Liver (tissue), 9 donors: ENCODE results near the gene DAB1. TPM values are rescaled to one million over a fixed set of nuclear protein-coding genes. Genes with fewer than 3 reads are reported as not detected.

ENCODE experiments used
- DNase-seq: peaks from one replicate; pipeline ENCODE4 v3.0.0-alpha.2; 2017; ENCODE audit warnings: low spot score
- H3K27ac ChIP-seq, 2 donors: one replicate each; pipeline ENCODE4 v1.7.0; 2013; ENCODE audit warnings: inconsistent platforms in 2 of 2, low read length in 2 of 2, control low read depth in 1 of 2, low read depth in 1 of 2, mild to moderate bottlenecking in 1 of 2
- H3K27me3 ChIP-seq, 4 donors: one replicate each; pipeline versions ENCODE4 v1.6.1 to v1.7.0; 2013; ENCODE audit warnings: low read length in 3 of 4, inconsistent platforms in 1 of 4, mild to moderate bottlenecking in 1 of 4, moderate library complexity in 1 of 4; ENCODE audit not compliant: control insufficient read depth in 4 of 4, insufficient read depth in 4 of 4
- H3K36me3 ChIP-seq, 4 donors: one replicate each; pipeline versions ENCODE4 v1.6.1 to v1.7.0; 2013; ENCODE audit warnings: low read length in 3 of 4, mild to moderate bottlenecking in 3 of 4, low read depth in 1 of 4, moderate library complexity in 1 of 4; ENCODE audit not compliant: control insufficient read depth in 4 of 4, insufficient read depth in 3 of 4
- H3K4me1 ChIP-seq, 4 donors: one replicate each; pipeline versions ENCODE4 v1.6.1 to v1.7.0; 2013; ENCODE audit warnings: low read length in 3 of 4, mild to moderate bottlenecking in 3 of 4, moderate library complexity in 1 of 4; ENCODE audit not compliant: control insufficient read depth in 4 of 4, insufficient read depth in 4 of 4
- H3K4me3 ChIP-seq, 3 donors: one replicate each; pipeline versions ENCODE4 v1.6.1 to v1.7.0; 2013; ENCODE audit warnings: low read length in 3 of 3, control low read depth in 1 of 3, low read depth in 1 of 3, mild to moderate bottlenecking in 1 of 3
- H3K9ac ChIP-seq, 2 donors: one replicate each; pipeline ENCODE4 v1.7.0; 2013; ENCODE audit warnings: low read length in 2 of 2, mild to moderate bottlenecking in 2 of 2, moderate library complexity in 2 of 2, control low read depth in 1 of 2, low read depth in 1 of 2
- H3K9me3 ChIP-seq, 4 donors: one replicate each; pipeline versions ENCODE4 v1.6.1 to v1.7.0; 2013; ENCODE audit warnings: low read length in 3 of 4; ENCODE audit not compliant: control insufficient read depth in 4 of 4
- CTCF ChIP-seq: fragments of 150-350 bp; IDR thresholded peaks from 2 replicates; pipeline ENCODE4 v1.5.1; 2017; ENCODE audit warnings: improper control_type of control experiment, low read depth, low read length; ENCODE audit not compliant: missing input control
- FOXA1 ChIP-seq: IDR thresholded peaks from 2 replicates; pipeline ENCODE4 v1.6.1; 2016; ENCODE audit warnings: antibody characterized with exemption
- FOXA2 ChIP-seq: IDR thresholded peaks from 2 replicates; pipeline ENCODE4 v1.6.1; 2016; ENCODE audit warnings: antibody characterized with exemption
- GABPA ChIP-seq, 2 donors: IDR thresholded peaks in 1 of 2; conservative IDR thresholded peaks in 1 of 2; 2 replicates each; pipeline ENCODE4 v1.6.1; 2016; ENCODE audit warnings: antibody characterized with exemption in 2 of 2, mild to moderate bottlenecking in 1 of 2, moderate library complexity in 1 of 2
- HNF4A ChIP-seq, 2 donors: conservative IDR thresholded peaks; 2 replicates each; pipeline ENCODE4 v1.6.1; 2016; ENCODE audit warnings: antibody characterized with exemption in 2 of 2, mild to moderate bottlenecking in 2 of 2
- JUND ChIP-seq, 2 donors: IDR thresholded peaks; 2 replicates each; pipeline ENCODE4 v1.6.1; 2016; ENCODE audit warnings: antibody characterized with exemption in 2 of 2
- NR2F2 ChIP-seq: IDR thresholded peaks from 2 replicates; pipeline ENCODE4 v1.6.1; 2016; ENCODE audit warnings: antibody characterized with exemption
- RAD21 ChIP-seq, 2 donors: IDR thresholded peaks; 2 replicates each; pipeline ENCODE4 v1.6.1; 2016; ENCODE audit warnings: antibody characterized with exemption in 2 of 2, mild to moderate bottlenecking in 2 of 2
- REST ChIP-seq: IDR thresholded peaks from 2 replicates; pipeline ENCODE4 v1.6.1; 2016; ENCODE audit warnings: antibody characterized with exemption, mild to moderate bottlenecking
- RXRA ChIP-seq, 2 donors: IDR thresholded peaks; 2 replicates each; pipeline ENCODE4 v1.6.1; 2017 to 2018; ENCODE audit warnings: antibody characterized with exemption in 2 of 2, mild to moderate bottlenecking in 1 of 2
- SP1 ChIP-seq: IDR thresholded peaks from 2 replicates; pipeline ENCODE4 v1.6.1; 2018; ENCODE audit warnings: antibody characterized with exemption, mild to moderate bottlenecking
- TAF1 ChIP-seq: conservative IDR thresholded peaks from 2 replicates; pipeline ENCODE4 v1.6.1; 2016; ENCODE audit warnings: antibody characterized with exemption, mild to moderate bottlenecking
- YY1 ChIP-seq: IDR thresholded peaks from 2 replicates; pipeline ENCODE4 v1.6.1; 2016; ENCODE audit warnings: antibody characterized with exemption, mild to moderate bottlenecking
- ZBTB33 ChIP-seq: IDR thresholded peaks from 2 replicates; pipeline ENCODE4 v1.6.1; 2016; ENCODE audit warnings: antibody characterized with exemption
- WGBS: extraction: QIAGEN DNeasy Blood & Tissue Kit; methylation state at CpG from one replicate; pipeline ENCODE4 v1.1.7; 2013; 5-methylcytosine and 5-hydroxymethylcytosine counted together
- polyA plus RNA-seq, 2 donors: library from polyadenylated mRNA; stranded (reverse) in 1 of 2; unstranded in 1 of 2; fragments of 200-250 nt in 1 of 2; fragments of >200 nt in 1 of 2; fragmentation: Nextera tagmentation in 1 of 2; extraction: Ambion mirVana in 1 of 2; gene quantifications; one replicate each; pipeline versions ENCODE4 v1.2.1 to v1.2.3, GENCODE V29; 2013 to 2015
- total RNA-seq, 2 donors: library from RNA; depleted of rRNA; stranded (reverse); fragments of >200 nt; gene quantifications; one replicate each; pipeline ENCODE4 v1.2.3, GENCODE V29; 2014
- donor health status: healthy.
- donor health status: healthy.
- donor health status: healthy.
- donor health status: healthy.
- donor health status: healthy.

Gene DAB1
- total and polyA plus RNA-seq, 4 donors, result 0.54 to 1.7 (median 1.2) TPM

GRCh38 chr1:57309630-57310029, 114.2 kb downstream of the DAB1 start:
- Histone ChIP-seq H3K4me3 (no peak overlapping the region), H3K36me3 (no peaks in the 10 kb centered on the region), H3K27me3 (no peaks in the 10 kb centered on the region), H3K27ac (no peak overlapping the region), H3K4me1 (peaks cover 0 to 8% (median 5%) of the 10 kb centered on the region in 4 donors), H3K9me3 (no peaks in the 10 kb centered on the region), H3K9ac (no peak overlapping the region)
- TF ChIP-seq YY1 (no peak), RAD21 (IDR thresholded peaks at IDR 0.05) (no peak), NR2F2 (no peak), ZBTB33 (no peak), CTCF (no peak), REST (no peak), HNF4A (conservative IDR thresholded peaks at IDR 0.05) (no peak), TAF1 (no peak), GABPA (IDR thresholded peaks at IDR 0.05 in 1 of 2, conservative IDR thresholded peaks at IDR 0.05 in 1 of 2) (no peak), FOXA1 (no peak), SP1 (no peak), FOXA2 (no peak)
- no peak for DNase-seq
- WGBS, result 83% methylated on average over 2 of the region's 2 CpGs

- Histone ChIP-seq H3K4me3 (no peak overlapping the region), H3K27me3 (no peaks in the 10 kb centered on the region), H3K4me1 (peaks cover 0 to 8% (median 5%) of the 10 kb centered on the region in 4 donors), H3K9me3 (no peaks in the 10 kb centered on the region), H3K27ac (no peak overlapping the region), H3K9ac (no peak overlapping the region), H3K36me3 (no peaks in the 10 kb centered on the region)
- WGBS, result 64% methylated on average over 4 of the region's 4 CpGs
- no peak for DNase-seq
- TF ChIP-seq RXRA (IDR thresholded peaks at IDR 0.05), result peak in 1 of 2 donors; percentile 13
- no peak for TF ChIP-seq JUND (IDR thresholded peaks at IDR 0.05)
Measured at GRCh38 chr1:57307392-57308170, 116.3 kb downstream of the DAB1 start.
